B cell (primary cell): ENCODE results near the gene BCL2L1.

Source experiments
- EZH2 ChIP-seq: IDR thresholded peaks from 2 replicates; pipeline ENCODE4 v1.6.1; 2012; ENCODE audit warnings: borderline replicate concordance, low read depth, mild to moderate bottlenecking, moderate library complexity, low read length; ENCODE audit not compliant: insufficient read depth, poor library complexity, severe bottlenecking
- TF ChIP-seq, protein P1 (sequence below): fragments of 200-600 bp; IDR thresholded peaks from one replicate; pipeline ENCODE4 v1.8.0; 2022; ENCODE audit warnings: antibody characterized with exemption, mild to moderate bottlenecking

DNA sequence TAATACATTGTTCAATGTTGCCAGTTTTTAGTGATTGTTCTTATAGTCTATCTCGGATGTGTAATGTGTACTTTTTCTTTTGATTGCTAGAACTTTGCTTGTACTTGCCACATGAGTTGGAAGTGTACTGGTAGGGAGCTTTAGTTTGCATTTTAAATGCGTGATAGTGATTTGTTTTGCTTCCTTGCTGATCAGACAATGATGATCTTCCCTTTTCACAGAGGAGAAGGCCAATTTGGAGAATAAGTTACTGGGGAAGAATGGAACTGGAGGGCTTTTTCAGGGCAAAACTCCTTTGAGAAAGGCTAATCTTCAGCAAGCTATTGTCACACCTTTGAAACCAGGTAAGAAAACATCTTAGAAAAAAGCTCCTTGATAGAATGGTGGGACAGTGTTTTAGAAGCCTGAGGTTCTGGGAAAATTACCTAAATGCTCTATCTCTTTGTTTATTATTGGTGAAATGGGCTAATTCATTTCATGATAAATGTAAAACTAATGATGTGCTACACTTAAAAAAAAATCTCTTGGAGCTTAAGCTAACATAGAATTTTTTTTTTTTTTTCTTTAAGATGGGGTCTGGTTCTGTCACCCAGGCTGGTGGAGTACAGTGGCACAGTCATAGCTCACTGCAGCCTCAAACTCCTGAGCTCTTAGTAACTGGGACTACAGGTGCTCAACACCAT, 37.3 kb upstream of the BCL2L1 start:
- TF ChIP-seq EZH2 = no peak
- TF ChIP-seq, protein P1, sequence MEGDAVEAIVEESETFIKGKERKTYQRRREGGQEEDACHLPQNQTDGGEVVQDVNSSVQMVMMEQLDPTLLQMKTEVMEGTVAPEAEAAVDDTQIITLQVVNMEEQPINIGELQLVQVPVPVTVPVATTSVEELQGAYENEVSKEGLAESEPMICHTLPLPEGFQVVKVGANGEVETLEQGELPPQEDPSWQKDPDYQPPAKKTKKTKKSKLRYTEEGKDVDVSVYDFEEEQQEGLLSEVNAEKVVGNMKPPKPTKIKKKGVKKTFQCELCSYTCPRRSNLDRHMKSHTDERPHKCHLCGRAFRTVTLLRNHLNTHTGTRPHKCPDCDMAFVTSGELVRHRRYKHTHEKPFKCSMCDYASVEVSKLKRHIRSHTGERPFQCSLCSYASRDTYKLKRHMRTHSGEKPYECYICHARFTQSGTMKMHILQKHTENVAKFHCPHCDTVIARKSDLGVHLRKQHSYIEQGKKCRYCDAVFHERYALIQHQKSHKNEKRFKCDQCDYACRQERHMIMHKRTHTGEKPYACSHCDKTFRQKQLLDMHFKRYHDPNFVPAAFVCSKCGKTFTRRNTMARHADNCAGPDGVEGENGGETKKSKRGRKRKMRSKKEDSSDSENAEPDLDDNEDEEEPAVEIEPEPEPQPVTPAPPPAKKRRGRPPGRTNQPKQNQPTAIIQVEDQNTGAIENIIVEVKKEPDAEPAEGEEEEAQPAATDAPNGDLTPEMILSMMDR = no peak
